Measurements from ENCODE around the gene GHITM. TPM values are rescaled to one million over a fixed set of nuclear protein-coding genes. Genes with fewer than 3 reads are reported as not detected.
A peak's percentile ranks its signal among the peaks of the same experiment; 100 is the strongest.

GHITM gene
- total and polyA plus RNA-seq, 4 donors: 77.2 to 195 (median 98.9) TPM

DNA sequence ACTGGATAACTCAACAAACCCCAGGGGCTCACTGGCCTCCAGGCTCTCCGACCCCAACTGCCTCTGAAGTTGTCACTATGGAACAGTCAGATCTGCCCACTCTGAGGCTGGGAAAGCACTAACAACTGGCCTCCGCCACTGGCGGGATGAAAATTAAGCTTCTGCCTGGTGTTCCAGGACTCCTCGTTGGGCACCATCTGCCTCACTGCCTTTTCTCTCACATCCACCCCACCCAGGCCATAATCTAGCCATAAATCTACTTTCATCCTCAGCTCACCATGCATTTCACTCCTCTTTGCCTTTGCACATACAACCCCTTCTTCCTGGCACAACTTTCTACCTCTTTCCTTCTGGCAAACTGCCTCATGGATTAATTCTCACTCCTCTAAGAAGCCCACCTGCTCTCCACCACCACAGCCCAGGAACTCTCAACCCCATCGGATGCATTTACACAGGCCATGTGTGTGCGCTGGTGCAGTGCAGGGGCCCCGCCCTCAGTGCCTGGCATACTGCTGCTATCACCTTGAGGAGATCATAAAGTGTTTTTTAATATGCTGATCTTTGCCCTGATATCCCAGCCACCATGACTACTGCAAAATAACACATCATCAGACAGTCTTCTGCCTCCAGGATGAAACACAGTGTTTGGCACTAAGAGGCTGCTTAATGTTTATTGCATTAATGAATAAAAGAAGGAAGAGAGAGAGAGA is 59.1 kb downstream of the GHITM start:
- Histone ChIP-seq H3K4me1 (ENCODE audit: control insufficient read depth in 1 of 2, insufficient read depth in 2 of 2, low read length in 2 of 2) (no peaks in the 10 kb centered on the region), H3K4me3 (ENCODE audit: low read length in 2 of 2) (no peak overlapping the region), H3K36me3 (ENCODE audit: control insufficient read depth in 1 of 2, insufficient read depth in 2 of 2, low read length in 1 of 2) (no peaks in the 10 kb centered on the region), H3K27me3 (ENCODE audit: control insufficient read depth in 1 of 2, insufficient read depth in 2 of 2, low read length in 1 of 2) (no peaks in the 10 kb centered on the region), H3K27ac (ENCODE audit: low read depth in 1 of 2, low read length in 2 of 2) (no peak overlapping the region), H3K9me3 (ENCODE audit: control insufficient read depth, low read length) (no peaks in the 10 kb centered on the region)
- WGBS, 2 donors: 89 to 90% methylated on average over 7 of the region's 7 CpGs
- ATAC-seq (ENCODE audit: low FRiP score) (no peak), DNase-seq (peak in 1 of 2 donors; percentile 32)
- intact Hi-C loops (cut with DNase I): no loop called here

DNA sequence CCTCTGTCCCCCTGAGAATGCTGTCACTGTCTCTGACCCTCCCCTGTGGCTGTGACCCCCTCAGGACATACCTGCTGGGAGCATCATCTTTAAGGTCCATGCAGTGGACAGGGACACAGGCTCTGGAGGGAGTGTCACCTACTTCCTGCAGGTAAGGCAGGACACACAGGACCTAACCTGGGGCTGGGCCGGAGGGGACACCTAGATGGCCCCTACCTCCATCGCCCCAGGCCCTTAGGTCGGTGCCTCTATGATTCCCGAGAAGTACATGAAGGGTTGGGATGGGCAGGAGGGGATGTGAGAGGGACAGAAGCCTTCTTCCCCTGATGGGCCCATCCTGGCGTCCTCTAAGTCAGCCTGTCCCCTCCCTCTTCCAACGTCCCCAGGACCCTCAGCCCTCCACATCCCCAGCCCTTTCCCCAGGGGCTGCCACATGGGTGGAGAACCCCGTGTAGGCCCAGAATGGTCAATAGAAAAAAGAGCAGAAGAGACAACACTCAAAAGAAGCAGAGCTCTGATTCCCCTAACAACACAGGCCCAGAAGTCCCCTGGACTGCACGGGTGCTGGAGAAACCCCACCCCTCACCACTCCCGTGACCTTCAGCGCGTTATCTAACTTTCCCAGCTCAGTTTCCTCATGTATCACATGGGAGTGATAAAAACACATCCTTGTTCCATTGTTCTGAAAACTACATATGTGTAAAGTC is 61.4 kb downstream of the GHITM start:
- no peaks in the 10 kb centered on the region for H3K36me3 ChIP-seq (ENCODE audit: control insufficient read depth in 1 of 2, insufficient read depth in 2 of 2, low read length in 1 of 2)
- DNase-seq (no peak), ATAC-seq (ENCODE audit: low FRiP score) (no peak)
- no peak overlapping the region for H3K27ac ChIP-seq (ENCODE audit: low read depth in 1 of 2, low read length in 2 of 2)
- intact Hi-C loops (cut with DNase I): no loop called here
- 78 to 82% methylated on average over 11 of the region's 11 CpGs for WGBS, 2 donors
- H3K4me3 ChIP-seq (ENCODE audit: low read length in 2 of 2): no peak overlapping the region
- H3K27me3 ChIP-seq (ENCODE audit: control insufficient read depth in 1 of 2, insufficient read depth in 2 of 2, low read length in 1 of 2): no peaks in the 10 kb centered on the region
- no peaks in the 10 kb centered on the region for H3K4me1 ChIP-seq (ENCODE audit: control insufficient read depth in 1 of 2, insufficient read depth in 2 of 2, low read length in 2 of 2)
- H3K9me3 ChIP-seq (ENCODE audit: control insufficient read depth, low read length): no peaks in the 10 kb centered on the region

DNA sequence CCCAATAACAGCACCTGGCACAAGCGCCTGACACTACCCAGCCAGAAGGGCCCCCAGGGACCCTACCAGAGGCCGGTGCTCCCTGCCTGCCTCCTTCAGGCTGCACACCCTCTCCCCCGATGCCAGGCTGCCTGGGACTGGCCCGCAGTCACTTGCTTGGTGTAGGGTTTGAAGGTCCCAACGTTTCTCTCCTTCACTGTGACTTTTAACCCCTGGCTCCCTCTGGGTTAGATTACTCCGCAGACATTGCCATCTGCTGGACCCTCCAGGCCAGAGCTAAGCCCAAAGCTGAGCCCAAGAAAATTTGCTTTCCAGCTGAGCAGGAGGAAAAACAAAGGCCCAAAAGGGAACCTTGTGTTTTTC is 61.9 kb downstream of the GHITM start:
- Histone ChIP-seq H3K4me3 (ENCODE audit: low read length in 2 of 2) (no peak overlapping the region), H3K4me1 (ENCODE audit: control insufficient read depth in 1 of 2, insufficient read depth in 2 of 2, low read length in 2 of 2) (no peaks in the 10 kb centered on the region), H3K27ac (ENCODE audit: low read depth in 1 of 2, low read length in 2 of 2) (no peak overlapping the region), H3K9me3 (ENCODE audit: control insufficient read depth, low read length) (no peaks in the 10 kb centered on the region), H3K36me3 (ENCODE audit: control insufficient read depth in 1 of 2, insufficient read depth in 2 of 2, low read length in 1 of 2) (no peaks in the 10 kb centered on the region), H3K27me3 (ENCODE audit: control insufficient read depth in 1 of 2, insufficient read depth in 2 of 2, low read length in 1 of 2) (no peaks in the 10 kb centered on the region)
- no peak for ATAC-seq (ENCODE audit: low FRiP score)
- intact Hi-C loops (cut with DNase I): no loop called here
- peak in 1 of 2 donors; percentile 33 for DNase-seq
- WGBS, 2 donors: 51 to 65% methylated on average over 6 of the region's 6 CpGs

DNA sequence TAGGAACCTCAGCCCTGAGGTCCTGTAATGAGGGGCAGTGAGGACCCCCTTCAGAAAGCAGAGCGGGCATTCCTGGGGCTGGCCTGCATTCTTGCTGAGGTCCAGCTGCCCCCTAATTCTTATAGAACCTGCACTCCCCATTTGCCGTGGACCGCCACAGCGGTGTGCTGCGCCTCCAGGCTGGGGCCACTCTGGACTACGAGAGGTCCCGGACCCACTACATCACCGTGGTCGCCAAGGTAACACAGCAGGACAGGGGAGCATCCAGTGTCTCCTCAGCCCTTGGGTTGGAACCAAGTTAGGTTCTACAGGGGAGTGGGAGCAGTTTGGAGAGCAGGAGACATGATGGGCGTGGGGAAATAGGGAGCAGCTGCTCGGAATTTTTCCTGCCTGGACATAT is 62.4 kb downstream of the GHITM start:
- Histone ChIP-seq H3K27me3 (ENCODE audit: control insufficient read depth in 1 of 2, insufficient read depth in 2 of 2, low read length in 1 of 2) (no peaks in the 10 kb centered on the region), H3K36me3 (ENCODE audit: control insufficient read depth in 1 of 2, insufficient read depth in 2 of 2, low read length in 1 of 2) (no peaks in the 10 kb centered on the region), H3K4me3 (ENCODE audit: low read length in 2 of 2) (no peak overlapping the region), H3K27ac (ENCODE audit: low read depth in 1 of 2, low read length in 2 of 2) (no peak overlapping the region), H3K4me1 (ENCODE audit: control insufficient read depth in 1 of 2, insufficient read depth in 2 of 2, low read length in 2 of 2) (no peaks in the 10 kb centered on the region), H3K9me3 (ENCODE audit: control insufficient read depth, low read length) (no peaks in the 10 kb centered on the region)
- DNase-seq (peak in 1 of 2 donors; percentile 60), ATAC-seq (ENCODE audit: low FRiP score) (no peak)
- WGBS, 2 donors: 85 to 90% methylated on average over 11 of the region's 11 CpGs
- intact Hi-C loops (cut with DNase I): no loop called here

DNA sequence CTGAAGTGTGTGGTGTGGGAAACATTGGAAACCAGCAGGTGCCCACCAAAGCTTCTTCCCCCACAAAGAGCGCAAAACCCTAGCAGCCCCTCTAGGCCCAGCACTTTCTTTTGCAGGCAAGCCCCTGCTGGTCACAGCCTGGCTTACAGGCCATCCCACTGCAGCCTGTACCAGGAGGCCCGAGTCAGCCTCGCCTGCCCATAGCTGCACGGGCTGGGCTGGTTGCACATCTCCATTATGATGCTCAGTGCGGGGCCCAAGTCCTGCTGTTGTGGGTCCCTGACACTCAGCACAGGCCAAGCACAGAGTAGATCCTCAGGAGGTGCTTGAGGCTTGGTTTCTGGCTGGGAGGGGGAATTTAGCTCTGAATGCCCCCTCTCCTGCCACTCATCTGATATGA is 63.0 kb downstream of the GHITM start:
- Histone ChIP-seq H3K27me3 (ENCODE audit: control insufficient read depth in 1 of 2, insufficient read depth in 2 of 2, low read length in 1 of 2) (no peaks in the 10 kb centered on the region), H3K9me3 (ENCODE audit: control insufficient read depth, low read length) (no peaks in the 10 kb centered on the region), H3K4me3 (ENCODE audit: low read length in 2 of 2) (no peak overlapping the region), H3K36me3 (ENCODE audit: control insufficient read depth in 1 of 2, insufficient read depth in 2 of 2, low read length in 1 of 2) (no peaks in the 10 kb centered on the region), H3K4me1 (ENCODE audit: control insufficient read depth in 1 of 2, insufficient read depth in 2 of 2, low read length in 2 of 2) (no peaks in the 10 kb centered on the region), H3K27ac (ENCODE audit: low read depth in 1 of 2, low read length in 2 of 2) (no peak overlapping the region)
- WGBS, 2 donors: 85 to 88% methylated on average over 5 of the region's 5 CpGs
- DNase-seq: no peak
- no peak for ATAC-seq (ENCODE audit: low FRiP score)
- intact Hi-C loops (cut with DNase I): no loop called here

Other genes with a start within 250 kb of the GHITM start
- not detected for gene GPR15LG, start 34.3 kb downstream of the GHITM start, total RNA-seq
- gene GPR15LG, start 34.3 kb downstream of the GHITM start, polyA plus RNA-seq: 1 to 10 TPM in 1 of 2 donors, under 1 TPM in 1; 0.59 to 1.0 TPM
- gene CDHR1, start 55.0 kb downstream of the GHITM start, total RNA-seq: under 1 TPM; 0.32 to 0.42 TPM
- gene CDHR1, start 55.0 kb downstream of the GHITM start, polyA plus RNA-seq: not detected
- gene LRIT2, start 86.0 kb downstream of the GHITM start, total RNA-seq: not detected
- gene LRIT2, start 86.0 kb downstream of the GHITM start, polyA plus RNA-seq: not detected
- gene LRIT1, start 102.0 kb downstream of the GHITM start, total RNA-seq: not detected
- gene LRIT1, start 102.0 kb downstream of the GHITM start, polyA plus RNA-seq: not detected
- gene RGR, start 105.5 kb downstream of the GHITM start, total RNA-seq: not detected
- not detected for gene RGR, start 105.5 kb downstream of the GHITM start, polyA plus RNA-seq
- gene CCSER2, start 189.1 kb downstream of the GHITM start, total RNA-seq: 100 to 1,000 TPM in 1 of 2 donors, 10 to 100 TPM in 1; 95.0 to 111 TPM
- 10 to 100 TPM; 23.1 to 23.8 TPM for gene CCSER2, start 189.1 kb downstream of the GHITM start, polyA plus RNA-seq

Measured in aorta (tissue), 5 donors.